PFSK-1 (cell line): ENCODE measurements around the gene ZFYVE9.

ENCODE experiments used
- FOXP2 ChIP-seq: optimal IDR thresholded peaks from 2 replicates; pipeline ENCODE3; 2011; ENCODE audit warnings: borderline replicate concordance, control low read depth, inconsistent platforms; ENCODE audit not compliant: insufficient read depth; ENCODE audit errors: extremely low read length, extremely low read depth
- POLR2AphosphoS5 ChIP-seq: IDR thresholded peaks from 2 replicates; pipeline ENCODE4 v1.6.1; 2012; ENCODE audit warnings: low read depth, mild to moderate bottlenecking, control low read depth, low read length, moderate library complexity
- SIN3A ChIP-seq: IDR thresholded peaks from 2 replicates; pipeline ENCODE4 v1.6.1; 2012; ENCODE audit warnings: mild to moderate bottlenecking, low read length, moderate library complexity, borderline replicate concordance; ENCODE audit not compliant: insufficient read depth
- TAF1 ChIP-seq: IDR thresholded peaks from 2 replicates; pipeline ENCODE4 v1.6.1; 2012; ENCODE audit warnings: low read length, control low read depth, borderline replicate concordance; ENCODE audit not compliant: insufficient read depth
- TF ChIP-seq, protein P1 (sequence below), 2 experiments: IDR thresholded peaks; 2 replicates each; pipeline versions ENCODE4 v1.6.1 to v1.8.0; 2011 to 2012; ENCODE audit warnings: low read depth in 2 of 2, low read length in 2 of 2, control low read depth in 1 of 2, inconsistent platforms in 1 of 2, mild to moderate bottlenecking in 1 of 2, moderate library complexity in 1 of 2; ENCODE audit not compliant: insufficient read depth in 1 of 2

DNA sequence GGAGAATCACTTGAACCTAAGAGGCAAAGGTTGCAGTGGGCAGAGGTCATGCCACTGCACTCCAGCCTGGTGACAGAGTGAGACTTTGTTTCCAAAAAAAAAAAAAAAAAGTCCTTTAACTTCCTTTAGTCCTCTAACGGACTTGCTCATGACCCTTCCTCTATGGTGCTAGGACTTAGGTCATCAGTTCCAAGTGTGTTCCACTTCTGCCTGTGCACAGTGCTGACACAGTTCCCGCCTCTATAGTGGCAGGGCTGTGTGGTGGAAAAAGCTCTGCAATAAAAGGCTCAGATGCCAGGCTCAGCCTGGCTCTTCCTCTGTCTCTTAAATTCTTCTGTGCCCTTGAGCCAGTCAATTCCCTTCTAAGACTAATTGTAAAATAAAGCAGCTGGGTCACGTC is 202.1 kb downstream of the ZFYVE9 start:
- TF ChIP-seq TAF1 = no peak
- TF ChIP-seq, protein P1, sequence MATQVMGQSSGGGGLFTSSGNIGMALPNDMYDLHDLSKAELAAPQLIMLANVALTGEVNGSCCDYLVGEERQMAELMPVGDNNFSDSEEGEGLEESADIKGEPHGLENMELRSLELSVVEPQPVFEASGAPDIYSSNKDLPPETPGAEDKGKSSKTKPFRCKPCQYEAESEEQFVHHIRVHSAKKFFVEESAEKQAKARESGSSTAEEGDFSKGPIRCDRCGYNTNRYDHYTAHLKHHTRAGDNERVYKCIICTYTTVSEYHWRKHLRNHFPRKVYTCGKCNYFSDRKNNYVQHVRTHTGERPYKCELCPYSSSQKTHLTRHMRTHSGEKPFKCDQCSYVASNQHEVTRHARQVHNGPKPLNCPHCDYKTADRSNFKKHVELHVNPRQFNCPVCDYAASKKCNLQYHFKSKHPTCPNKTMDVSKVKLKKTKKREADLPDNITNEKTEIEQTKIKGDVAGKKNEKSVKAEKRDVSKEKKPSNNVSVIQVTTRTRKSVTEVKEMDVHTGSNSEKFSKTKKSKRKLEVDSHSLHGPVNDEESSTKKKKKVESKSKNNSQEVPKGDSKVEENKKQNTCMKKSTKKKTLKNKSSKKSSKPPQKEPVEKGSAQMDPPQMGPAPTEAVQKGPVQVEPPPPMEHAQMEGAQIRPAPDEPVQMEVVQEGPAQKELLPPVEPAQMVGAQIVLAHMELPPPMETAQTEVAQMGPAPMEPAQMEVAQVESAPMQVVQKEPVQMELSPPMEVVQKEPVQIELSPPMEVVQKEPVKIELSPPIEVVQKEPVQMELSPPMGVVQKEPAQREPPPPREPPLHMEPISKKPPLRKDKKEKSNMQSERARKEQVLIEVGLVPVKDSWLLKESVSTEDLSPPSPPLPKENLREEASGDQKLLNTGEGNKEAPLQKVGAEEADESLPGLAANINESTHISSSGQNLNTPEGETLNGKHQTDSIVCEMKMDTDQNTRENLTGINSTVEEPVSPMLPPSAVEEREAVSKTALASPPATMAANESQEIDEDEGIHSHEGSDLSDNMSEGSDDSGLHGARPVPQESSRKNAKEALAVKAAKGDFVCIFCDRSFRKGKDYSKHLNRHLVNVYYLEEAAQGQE (IDR thresholded peaks at IDR 0.05; ENCODE audit: insufficient read depth in 1 of 2, low read depth in 2 of 2, low read length in 2 of 2) = no peak
- TF ChIP-seq SIN3A = no peak
- TF ChIP-seq POLR2AphosphoS5 = no peak
- TF ChIP-seq FOXP2 = no peak
